ENCODE results near the gene RXRA.

RXRA gene

DNA sequence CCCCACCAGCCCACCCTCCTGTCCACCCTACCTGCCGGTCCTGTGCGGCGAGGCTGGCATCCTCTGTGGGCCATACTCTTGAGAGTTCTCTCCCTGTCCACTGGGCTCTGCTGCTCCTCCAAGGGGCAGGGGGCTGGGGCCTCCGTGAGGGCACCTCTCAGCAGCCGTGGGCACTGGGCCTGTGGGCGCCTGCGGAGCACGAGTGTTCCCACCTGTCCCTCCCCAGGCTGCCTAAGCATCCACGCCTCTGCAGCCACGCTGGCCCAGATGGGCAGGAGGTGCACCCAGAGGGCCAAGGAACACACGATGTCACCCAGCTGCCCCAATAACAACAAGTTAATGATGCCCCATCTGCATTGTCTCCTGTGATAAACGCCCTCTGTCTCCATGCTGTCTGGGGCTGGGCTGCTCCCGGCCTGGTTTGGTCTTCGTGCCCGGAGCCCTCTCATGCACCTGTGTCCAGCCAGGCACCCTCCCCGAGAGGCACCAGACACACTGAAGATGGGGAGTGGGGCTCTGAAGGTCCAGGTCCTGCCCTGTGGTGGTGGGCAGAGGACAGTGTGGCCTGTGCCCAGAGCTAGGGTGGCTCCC lies 114.5 kb downstream of the RXRA start:
- no peak for DNase-seq (ENCODE audit: low read depth)
- no peak overlapping the region for H3K4me3 ChIP-seq (ENCODE audit: low read length)
- TF ChIP-seq, protein P1, sequence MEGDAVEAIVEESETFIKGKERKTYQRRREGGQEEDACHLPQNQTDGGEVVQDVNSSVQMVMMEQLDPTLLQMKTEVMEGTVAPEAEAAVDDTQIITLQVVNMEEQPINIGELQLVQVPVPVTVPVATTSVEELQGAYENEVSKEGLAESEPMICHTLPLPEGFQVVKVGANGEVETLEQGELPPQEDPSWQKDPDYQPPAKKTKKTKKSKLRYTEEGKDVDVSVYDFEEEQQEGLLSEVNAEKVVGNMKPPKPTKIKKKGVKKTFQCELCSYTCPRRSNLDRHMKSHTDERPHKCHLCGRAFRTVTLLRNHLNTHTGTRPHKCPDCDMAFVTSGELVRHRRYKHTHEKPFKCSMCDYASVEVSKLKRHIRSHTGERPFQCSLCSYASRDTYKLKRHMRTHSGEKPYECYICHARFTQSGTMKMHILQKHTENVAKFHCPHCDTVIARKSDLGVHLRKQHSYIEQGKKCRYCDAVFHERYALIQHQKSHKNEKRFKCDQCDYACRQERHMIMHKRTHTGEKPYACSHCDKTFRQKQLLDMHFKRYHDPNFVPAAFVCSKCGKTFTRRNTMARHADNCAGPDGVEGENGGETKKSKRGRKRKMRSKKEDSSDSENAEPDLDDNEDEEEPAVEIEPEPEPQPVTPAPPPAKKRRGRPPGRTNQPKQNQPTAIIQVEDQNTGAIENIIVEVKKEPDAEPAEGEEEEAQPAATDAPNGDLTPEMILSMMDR (conservative IDR thresholded peaks at IDR 0.05; ENCODE audit: low read length) = no peak

GRCh38 chr9:134441227-134442084 lies 115.2 kb downstream of the RXRA start:
- TF ChIP-seq, protein P1 (conservative IDR thresholded peaks at IDR 0.05; ENCODE audit: low read length) = no peak
- no peak for DNase-seq (ENCODE audit: low read depth)

DNA sequence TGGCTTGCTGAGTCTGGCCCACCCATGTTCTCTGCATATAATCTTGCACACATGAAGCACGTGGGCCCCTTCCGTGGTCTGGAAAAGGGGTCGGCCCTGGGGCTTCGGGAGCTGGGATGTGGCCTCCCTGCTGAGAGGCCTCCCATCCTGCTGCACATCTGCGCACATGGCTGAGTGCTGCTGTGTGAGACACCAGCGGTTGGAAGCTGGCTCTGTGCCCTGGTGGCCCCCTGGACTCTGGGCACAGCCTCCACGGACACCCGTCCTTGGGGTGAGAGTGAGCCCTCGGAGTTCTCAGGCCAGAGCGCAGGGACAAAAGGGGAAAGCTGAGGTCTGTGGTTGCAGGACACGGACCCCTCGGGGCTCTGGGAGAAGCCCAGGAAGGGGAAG lies 115.8 kb downstream of the RXRA start:
- TF ChIP-seq, protein P1 (conservative IDR thresholded peaks at IDR 0.05; ENCODE audit: low read length) = no peak
- no peak for DNase-seq (ENCODE audit: low read depth)
- no peak overlapping the region for H3K4me3 ChIP-seq (ENCODE audit: low read length)

More at GRCh38 chr9:134441227-134442084, 115.2 kb downstream of the RXRA start:
- H3K4me3 ChIP-seq (ENCODE audit: low read length) = no peak overlapping the region

DNA sequence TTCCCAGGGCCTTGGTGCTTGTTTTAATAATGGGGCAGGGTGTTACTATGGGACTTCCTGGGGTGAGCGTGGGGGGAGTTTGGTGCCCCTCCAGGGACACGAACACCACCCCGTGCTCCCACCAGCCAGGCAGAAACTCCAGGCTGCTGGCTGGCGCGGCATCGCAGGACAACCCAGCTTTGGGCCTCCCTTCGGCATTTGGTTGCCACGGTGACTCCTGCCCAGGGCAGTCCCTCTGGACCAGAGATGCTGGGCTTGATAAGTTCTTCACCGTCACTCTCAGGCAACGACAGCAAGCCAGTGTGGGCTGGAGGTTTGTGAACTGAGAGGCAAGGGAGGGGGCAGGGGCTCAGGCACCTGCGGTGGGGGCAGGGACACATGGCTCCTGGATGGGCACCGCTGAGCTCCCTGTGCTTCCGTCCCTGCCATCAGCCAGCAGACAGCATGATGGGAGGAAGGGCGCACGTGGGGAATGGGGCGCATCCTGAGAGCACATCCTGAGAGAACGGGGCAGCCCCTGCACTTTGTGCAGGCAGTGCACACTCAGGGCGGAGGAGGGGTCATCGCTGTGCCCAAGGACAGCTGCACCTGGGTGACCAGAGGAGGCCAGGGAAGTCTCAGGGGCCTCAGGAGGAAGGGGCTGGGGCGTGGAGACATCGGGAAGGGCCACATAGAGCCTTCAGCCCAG lies 116.4 kb downstream of the RXRA start:
- TF ChIP-seq, protein P1 (conservative IDR thresholded peaks at IDR 0.05; ENCODE audit: low read length) = no peak
- H3K4me3 ChIP-seq (ENCODE audit: low read length) = no peak overlapping the region
- peak; percentile 50 for DNase-seq (ENCODE audit: low read depth)

- peak; percentile 91 for DNase-seq (ENCODE audit: low read depth)
- TF ChIP-seq, protein P1 (conservative IDR thresholded peaks at IDR 0.05; ENCODE audit: low read length) = peak; percentile 93
Measured at GRCh38 chr9:134443174-134444037, 117.2 kb downstream of the RXRA start.

GRCh38 chr9:134444038-134444315 lies 117.7 kb downstream of the RXRA start:
- TF ChIP-seq, protein P1 (conservative IDR thresholded peaks at IDR 0.05; ENCODE audit: low read length) = no peak
- DNase-seq (ENCODE audit: low read depth) = no peak
- no peak overlapping the region for H3K4me3 ChIP-seq (ENCODE audit: low read length)

More at GRCh38 chr9:134443174-134444037, 117.2 kb downstream of the RXRA start:
- no peak overlapping the region for H3K4me3 ChIP-seq (ENCODE audit: low read length)
